Measurements from ENCODE around the gene ZNF136.

ZNF136 gene

DNA sequence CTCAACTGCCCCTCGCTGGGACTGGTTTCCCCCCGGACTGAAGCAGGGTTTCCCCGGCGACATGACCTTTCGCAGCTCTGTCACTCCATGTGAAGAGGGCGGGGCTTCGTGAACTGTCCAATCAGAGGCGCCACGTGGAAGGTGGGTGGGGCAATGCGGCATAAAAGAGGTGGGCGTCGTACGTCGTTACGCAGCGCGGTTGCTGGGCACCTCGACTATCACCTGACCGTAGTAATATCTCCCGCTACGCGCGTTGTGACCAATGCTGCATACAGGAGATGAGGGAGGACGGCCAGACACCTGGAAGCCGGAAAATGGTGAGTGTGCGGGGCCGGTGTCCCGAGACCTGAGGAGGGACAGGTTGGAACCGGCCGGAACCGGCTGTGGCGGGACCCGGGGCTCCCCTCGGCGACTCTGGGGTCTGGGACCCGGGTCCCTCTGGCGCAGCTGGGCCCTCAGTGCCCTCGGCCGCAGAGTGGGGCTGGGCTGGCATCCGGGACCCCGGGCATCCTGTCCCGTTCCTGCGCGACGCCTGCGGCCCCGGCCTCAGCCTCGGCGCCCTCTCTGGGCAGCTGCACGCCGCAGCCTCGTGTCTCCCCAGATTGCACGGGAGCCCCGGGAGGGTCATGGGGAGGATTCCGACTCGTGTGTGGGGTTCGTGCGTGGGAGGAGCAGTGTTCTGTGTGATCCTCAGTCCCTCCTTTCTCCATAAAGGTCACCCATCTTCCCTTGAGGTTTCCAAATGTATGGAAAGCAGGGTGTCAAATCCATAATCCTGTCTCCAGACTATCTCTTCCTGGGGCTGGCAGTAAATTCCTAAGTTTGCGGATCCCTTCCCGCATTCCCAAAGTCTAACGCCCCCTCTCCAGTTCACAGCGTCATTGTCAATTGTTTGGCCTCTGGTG lies 32.2 kb downstream of the ZNF136 start:
- peak; percentile 78 for DNase-seq

DNA sequence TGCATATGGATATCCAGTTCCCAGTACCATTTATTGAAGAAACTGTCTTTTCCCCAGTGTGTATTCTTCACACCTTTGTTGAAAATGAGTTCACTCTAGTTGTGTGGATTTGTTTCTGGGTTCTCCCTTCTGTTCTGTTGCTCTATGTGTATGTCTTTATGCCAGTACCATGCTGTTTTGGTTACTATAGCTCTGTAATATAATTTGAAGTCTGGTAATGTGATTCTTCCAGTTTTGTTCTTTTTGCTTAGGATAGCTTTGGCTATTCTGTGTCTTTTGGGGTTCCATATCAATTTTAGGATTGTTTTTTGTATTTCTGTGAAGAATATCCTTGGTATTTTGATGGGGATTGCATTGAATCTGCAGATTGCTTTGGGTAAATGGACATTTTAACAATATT lies 35.2 kb downstream of the ZNF136 start:
- no peak for DNase-seq

DNA sequence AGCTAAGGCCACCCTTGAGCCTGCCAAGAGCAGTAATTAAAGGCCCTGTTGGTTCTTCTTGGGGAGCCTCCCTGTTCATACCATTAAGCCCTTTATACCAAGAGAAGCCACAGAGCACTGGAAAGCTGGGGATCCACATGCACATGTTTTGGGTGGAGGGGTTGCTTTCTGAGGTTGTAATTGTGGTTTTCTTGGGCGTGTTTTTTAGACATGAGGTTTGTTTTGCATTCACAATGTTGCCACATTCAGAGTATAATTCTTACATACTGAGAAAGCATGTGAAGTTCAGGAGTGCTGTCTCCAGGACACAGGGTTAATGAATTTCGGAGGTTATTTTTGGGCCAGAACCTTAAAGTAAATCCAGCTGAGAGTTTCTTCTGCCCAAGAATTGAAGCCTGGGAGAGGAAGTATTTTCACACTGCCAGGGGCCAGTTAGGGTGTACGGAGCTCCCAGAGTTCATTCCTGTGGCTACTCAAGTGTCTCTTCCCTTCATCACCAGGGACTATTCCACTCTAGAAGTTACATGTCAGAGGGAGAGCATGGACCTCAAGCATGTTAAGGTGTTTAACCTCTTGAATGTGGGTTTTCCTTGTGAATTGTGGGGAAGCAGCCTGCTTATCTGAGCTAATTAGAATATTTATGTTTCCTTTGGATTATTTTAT lies 37.0 kb downstream of the ZNF136 start:
- DNase-seq, result no peak

DNA sequence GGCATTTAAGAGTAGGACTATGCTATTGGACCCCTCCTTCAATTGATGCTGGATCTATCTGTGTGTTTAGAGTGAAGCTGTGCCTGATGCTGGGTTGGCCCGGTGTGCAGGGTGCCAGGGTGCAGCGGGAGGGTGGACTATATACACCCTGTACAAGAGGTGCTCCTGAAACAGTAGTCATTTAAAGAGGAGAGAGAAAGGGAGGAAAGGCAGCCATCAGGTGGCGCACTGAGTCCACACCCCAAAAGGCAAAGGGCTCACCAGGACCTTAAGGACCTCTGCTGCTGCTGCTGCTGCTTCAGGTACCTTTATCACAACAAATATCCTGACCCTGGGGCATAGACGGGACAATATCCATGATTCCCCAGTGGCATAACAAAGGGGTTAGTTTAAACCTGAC lies 39.4 kb downstream of the ZNF136 start:
- peak; percentile 39 for DNase-seq

DNA sequence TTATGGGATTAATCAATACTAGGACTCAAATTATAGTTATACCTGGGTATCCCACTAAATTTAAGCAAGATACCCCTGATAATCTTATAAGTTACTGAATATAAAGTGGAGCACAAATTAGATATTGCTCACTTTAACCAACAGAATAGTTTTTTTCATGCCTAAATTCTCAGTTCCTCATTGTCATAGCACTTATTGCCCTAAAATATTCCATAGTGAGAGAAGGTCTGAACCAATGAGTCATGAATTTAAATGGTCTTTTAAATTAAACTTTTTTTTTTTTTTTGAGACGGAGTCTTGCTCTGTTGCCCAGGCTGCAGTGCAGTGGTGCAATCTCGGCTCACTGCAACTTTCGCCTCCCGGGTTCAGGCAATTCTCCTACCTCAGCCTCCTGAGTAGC lies 42.4 kb downstream of the ZNF136 start:
- no peak for DNase-seq

DNA sequence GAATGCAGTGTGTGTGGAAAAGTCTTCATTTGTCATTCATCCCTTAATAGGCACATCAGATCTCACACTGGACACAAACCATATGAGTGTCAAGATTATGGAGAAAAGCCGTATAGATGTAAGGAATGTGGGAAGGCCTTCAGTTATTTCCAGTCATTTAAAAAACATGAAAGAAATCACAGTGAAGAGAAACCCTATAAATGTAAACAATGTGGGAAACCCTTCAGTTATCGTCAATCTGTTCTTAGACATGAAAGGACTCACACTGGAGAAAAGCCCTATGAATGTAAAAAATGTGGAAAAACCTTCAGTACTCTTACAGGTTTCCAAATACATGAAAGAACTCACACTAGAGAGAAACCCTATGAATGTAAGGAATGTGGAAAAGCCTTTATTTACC lies 45.3 kb downstream of the ZNF136 start:
- DNase-seq, result no peak

DNA sequence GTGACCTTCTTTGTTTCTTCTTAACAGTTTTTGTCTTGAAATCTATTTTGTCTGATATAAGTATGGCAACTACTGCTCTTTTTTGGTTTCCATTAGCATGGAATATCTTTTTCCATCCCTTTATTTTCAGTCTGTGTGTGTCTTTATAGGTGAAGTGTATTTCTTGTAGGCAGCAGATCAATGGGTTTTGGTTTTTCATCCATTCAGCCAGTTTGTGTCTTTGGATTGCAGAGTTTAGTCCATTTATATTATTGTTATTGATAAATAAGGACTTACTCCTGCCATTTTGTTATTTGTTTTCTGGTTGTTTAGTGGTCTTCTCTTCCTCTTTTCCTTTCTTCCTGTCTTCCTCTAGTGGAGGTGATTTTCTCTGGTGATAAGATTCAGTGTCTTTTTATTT lies 54.4 kb downstream of the ZNF136 start:
- DNase-seq, result no peak

DNA sequence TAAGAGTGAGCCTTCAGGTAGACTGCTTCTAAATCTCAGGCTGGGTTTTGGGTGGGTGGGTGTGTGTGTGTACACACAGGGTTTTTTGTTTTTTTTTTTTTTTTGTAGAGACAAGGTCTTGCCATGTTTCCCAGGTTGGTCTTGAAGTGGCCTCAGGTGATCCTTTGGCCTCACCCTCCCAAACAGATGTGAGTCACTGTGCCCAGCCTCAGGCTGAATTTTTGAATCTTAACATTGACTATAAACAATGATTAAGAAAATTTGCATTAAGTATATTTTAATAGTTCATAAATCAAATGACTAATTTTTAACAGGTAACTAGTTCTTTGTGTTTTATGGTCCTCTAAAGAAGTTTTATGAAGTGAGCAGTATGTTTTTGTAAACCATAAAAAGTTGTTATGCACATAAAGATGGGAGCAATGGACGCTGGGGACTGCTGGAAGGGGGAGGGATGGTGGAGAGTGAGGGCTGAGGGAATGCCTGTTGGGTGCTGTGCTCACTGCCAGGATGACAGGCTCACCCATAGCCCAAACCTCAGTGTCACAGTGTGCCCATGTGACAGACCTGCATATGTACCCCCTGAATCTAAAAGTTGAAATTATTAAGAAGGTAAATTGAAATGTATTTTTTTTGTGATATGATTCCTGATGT lies 60.2 kb downstream of the ZNF136 start:
- DNase-seq, result no peak

DNA sequence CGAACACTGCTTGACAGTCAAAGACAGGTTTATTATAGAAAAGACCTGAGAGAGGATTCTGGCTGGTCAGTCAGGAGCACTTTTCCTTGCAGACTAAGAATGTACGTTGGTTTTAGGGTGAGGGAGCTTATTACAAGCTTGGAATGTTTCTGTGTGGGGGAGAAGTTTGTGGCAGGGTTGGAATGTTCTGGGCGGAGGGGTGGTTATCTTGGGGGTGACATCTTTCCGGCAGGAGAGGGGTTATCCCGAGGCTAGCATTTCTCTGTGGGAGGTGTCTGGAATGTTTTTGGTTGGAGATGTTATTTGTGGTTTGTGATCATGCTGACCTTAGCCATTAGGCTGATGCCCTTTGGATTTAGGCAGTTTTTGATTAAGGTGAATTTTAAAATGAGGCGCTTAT lies 61.8 kb downstream of the ZNF136 start:
- no peak for DNase-seq

DNA sequence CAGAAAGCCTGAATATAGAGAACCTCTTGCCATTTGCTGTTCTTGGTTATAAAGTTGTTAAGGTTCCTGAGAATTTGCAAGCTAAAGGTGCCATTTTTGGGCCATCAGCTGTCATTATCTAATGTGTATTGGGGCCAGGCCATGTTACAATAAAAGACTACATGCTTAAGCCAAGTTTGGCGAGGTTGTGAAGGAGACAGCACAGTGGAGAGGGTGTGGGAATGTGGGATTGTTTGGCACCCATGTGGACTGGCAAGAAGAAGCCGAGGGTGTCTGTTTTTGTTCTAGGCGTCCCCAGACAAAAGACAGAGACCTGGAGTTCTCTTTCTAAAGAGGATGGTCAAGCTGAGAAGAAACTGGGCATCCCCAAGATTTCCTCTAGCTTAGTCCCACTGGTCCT lies 67.1 kb downstream of the ZNF136 start:
- DNase-seq, result no peak

DNA sequence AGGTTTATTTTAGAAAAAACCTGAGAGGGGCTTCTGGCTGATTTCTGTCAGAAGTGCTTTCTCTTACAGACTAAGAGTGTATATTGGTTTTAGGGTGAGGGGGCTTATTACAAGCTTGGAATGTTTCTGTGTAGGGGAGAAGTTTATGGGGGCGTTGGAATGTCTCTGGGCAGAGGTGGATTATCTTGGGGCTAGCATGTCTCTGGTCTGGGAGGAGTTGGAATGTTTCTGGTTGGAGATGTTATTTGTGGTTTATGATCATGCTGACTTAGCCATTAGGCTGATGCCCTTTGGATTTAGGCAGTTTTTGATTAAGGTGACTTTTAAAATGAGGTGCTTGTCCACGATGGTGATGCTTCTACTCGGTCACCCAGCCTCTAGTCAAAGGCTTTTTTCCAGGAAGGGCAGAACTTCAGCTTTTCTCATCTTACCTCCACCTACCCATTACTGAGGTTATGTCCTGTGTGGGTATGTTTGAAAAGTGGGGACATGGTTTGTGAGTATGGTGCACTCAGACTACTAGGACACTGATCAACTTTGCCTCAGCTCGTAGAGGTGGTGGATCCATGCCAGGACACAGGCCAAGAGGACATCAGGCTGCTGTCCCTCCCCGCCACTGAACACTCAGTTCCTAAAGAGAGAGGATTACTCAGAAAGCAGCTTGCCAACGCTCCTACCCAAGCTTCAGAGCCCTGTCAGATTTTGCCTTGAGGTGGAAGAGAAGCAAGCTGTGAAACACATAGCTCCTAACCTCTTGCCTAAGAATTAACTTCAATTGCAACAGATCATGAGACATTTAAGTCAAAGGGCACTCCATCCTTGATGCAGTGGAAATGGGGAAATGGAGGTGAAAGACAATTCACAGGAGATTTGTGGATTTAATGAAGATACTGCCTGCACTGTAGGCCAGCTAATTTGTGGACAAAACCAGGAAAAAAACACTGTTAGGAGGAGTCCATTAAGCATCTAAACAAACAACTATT lies 68.1 kb downstream of the ZNF136 start:
- no peak for DNase-seq

DNA sequence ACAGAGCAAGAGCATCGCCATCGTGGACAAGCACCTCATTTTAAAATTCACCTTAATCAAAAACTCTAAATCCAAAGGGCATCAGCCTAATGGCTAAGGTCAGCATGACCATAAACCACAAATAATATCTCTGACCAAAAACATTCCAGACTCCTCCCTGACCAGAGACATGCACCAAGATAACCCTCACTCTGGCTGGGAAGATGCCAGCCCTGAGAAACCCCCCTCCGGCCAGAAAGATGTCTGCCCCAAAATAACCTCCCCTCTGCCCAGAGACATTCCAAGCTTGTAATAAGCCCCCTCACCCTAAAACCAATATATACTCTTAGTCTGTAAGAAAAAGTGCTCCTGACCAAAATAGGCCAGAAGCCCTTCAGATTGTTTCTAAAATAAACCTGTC lies 70.1 kb downstream of the ZNF136 start:
- DNase-seq, result no peak

DNA sequence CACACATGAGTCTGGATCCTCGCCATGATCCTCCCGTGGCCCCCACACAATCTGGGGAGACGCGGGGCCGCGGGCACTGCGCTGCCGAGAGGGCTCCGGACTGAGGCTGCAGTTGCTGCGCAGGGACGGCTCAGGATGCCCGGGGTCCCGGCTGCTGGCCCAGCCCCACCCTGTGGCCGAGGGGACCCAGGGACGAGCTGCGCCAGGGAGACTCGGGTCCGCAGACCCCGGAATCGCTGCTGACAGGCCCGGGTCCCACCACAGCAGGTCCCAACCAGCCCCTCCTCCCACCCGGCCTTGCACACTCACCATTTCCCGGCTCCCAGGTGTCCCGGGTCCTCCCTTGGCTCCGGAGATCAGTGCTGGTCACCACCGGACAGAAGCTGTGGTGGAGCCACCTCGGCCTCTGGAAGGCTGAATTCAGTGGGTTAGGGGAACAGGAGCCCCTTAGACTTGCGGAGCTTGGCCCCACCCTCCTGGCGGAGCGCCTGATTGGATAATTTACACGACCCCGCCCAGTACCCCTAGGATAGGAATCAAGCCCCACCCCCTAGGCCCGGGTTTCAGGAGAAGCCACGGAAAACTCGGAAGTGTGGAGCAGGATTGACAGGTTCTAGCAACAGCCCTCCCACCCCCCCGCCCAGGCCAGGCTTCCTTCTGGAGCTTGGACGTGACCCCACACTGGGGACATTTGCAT lies 74.4 kb downstream of the ZNF136 start:
- DNase-seq, result no peak

Data from activated CD4-positive, CD25-positive, alpha-beta regulatory T cell treated with anti-CD3 and anti-CD28 coated beads, Interleukin-2, amount 50 U/mL, for 72 hours (primary cell).